GOT3 (cell line): ENCODE measurements around the gene FMN2.
A peak's percentile ranks its signal among the peaks of the same experiment; 100 is the strongest.
"Not testable (repeated sequence)": the region's sequence is repeated elsewhere in the genome, so short reads cannot be mapped to it uniquely, and the experiment has no call there.

Source experiments
- DNase-seq: peaks from one replicate; lab custom pipeline; 2025; ENCODE audit warnings: mixed read lengths; lab: John Stamatoyannopoulos, UW

Gene FMN2

DNA sequence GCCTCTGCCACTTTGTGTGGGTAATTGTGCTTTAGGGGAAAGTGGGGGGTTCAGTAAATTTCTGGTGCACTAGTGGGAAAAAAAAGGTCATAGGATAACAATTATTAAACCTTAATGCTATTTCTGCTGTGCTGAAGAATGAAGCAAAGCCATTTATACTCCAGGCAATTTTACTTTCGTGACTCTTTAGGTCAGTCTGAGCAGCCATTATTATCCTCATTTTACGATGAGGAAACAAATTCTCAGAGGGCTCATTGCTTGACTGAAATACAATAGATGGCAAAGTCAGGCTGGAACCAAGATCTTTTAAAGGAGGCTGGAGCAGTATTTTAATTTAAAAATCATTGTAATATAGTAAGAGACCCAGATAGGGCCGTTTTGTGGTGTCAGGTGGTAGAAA is 272.2 kb downstream of the FMN2 start:
- no peak for DNase-seq

DNA sequence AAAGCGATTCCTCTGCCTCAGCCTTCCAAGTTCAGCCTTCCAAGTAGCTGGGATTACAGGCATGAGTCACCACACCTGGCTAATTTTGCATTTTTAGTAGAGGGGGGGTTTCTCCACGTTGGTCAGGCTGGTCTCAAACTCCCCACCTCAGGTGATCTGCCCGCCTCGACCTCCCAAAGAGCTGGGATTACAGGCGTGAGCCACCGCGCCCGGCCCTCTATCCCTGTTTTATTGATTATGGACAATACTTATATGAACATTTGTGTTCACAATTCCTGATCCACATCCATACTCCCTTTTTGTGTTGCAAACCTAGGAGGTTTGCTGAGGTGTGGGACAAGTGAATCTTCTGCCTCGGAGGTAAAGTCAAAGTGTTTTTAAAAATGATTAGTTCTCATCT is 275.0 kb downstream of the FMN2 start:
- no peak for DNase-seq

DNA sequence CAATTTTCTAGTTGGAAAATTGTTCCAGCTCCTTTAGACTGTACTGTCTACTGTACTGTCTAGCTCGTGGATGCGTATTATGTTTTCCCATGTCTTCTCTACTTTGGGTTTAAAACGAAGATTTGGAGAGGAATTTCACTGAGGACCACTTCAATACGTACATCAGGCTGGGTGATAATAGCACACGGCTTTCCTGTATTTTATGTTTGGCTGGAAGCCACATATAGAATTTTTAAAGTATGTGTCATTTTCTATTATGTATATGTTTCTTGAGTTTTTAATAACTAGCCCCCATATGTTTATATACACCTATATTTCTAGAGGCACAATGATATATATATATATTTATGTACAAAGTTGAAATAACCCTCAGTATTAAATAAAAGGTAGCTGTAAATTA is 293.9 kb downstream of the FMN2 start:
- DNase-seq = no peak

DNA sequence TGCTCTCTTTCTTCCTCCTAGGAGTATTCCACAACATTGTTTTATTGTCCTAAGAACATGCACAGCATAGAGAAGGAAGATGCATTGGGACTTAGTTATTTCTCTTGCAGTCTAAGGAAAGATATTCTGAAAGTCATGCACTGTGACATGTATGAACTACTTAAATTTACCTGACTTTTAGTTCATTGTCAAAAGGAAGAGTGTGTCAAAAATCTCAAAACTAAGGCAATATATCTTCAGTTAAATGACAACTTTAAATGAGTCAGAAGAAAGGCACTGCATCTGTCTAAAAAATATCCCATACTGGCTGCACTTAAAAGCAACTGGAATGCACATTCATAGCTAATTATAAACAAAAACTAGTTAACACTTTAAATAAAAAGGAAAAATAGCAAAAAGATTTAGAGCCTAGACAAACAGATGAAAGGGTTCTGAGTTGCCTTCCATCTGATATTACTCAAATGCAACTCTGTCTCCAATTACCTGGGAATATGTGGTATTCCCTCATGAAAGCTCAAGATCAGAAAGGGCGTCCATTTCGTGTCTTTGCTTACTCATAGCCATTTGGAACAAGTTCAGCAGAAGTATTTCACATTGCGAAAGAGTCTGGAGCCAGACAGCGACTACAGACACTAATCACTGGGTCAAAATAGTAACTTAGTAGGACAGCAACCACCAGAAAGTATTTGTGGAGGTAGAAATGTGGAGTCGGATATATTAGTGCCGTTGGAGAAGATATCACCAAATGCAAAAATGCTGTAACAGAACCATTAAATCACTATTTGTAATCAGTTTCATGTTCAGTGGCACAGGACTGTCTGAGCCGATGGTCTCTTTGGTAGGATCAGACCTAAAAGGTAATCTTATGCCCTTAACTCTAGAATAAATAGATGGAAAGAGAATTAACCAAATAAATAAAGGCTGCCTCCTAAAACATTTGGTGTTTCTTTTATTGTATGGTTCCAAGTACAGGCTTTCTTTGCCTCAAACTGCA is 294.6 kb downstream of the FMN2 start:
- no peak for DNase-seq

DNA sequence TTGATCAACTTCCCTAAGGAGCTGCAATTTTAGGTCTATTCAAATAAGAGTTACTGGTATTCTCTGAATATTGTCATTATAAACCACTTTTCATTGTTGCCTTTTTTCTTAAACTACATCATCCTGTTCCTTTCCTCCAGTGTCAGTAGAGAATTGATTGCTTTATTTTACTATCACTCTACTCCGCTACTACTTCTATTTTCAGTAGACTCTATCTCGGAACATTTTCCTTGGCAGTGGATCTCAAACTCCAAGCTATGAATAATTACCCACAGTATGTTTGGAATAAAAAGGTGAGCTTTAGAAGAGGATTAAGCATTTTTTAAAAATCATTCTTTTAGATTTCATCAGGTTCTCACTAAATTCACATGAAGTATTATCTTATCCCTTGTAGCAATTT is 295.4 kb downstream of the FMN2 start:
- no peak for DNase-seq

DNA sequence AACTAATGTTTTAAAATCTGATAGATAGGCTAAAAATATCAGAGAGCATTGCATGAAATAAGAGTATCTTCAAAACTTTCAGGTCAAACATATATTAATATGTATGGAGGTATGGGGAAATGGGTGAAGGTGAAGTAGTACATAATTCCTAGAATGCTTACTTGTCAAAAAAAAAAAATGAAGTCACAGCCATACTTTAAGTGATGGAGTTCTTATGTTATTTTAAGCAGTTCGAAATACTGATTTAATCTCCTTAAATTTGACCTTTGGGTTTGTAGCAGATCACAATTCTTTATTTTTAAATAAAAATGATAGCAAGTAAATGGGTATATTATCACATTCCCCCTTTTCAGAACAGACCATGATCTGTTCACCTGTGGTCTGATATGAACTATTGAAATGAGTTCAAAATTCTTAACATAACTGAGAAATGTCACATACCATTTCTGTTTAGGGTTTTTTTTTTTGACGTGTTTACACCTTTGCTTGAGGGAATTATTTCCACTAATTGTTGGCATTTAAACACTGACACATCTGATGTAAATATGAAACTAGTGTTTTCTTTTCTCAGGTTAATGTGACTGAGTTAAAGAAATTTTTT is 300.1 kb downstream of the FMN2 start:
- DNase-seq = no peak

DNA sequence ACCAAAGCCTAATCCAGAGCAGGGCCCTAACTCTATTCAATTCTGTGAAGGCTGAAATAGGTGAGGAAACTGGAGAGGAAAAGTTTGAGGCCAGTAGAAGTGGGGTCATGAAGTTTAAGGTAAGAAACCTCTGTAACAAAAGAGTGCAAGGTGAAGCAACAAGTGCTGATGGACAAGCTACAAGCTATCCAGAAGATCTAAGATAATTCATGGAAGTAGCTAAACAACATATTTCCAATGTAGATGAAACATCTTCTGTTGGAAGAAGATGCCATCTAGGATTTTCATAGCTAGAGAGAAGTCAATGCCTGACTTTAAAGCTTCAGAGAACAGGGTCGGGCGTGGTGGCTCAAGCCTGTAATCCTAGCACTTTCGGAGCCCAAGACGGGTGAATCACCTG is 302.7 kb downstream of the FMN2 start:
- DNase-seq = no peak

DNA sequence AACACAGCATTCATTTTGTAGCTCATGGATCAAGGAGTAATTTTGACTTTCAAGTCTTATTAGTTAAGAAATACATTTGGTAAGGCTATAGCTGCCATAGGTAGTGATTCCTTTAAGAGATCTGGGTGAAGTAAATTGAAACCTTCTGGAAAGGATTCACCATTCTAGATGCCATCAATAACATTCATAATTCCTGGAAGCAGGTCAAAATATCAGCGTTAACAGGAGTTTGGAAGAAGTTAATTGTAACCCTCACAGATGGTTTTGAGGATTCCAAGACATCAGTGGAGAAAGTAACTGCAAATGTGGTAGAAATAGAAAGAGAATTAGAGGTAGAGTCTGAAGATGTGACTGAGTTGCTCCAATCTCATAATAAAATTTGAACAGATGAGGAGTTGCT is 303.7 kb downstream of the FMN2 start:
- no peak for DNase-seq

DNA sequence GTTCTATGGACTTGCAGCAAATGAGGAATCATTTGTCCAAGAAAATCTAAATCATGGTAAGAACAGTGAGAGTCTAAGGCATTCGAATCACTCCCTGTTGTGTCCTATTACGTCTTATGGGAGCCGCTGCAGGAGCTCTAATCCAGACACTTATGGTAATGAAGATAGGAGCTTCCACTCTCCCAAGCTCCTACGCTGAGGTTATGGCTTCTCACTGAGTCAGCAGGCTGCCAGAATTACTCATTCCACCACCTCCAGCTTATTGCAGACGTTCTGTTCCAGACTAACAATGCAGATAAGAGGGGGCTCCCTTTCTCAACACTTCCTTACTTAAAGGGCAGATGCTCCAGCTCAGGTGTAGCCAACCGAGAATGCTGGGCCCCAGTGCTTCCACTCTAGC is 307.7 kb downstream of the FMN2 start:
- peak; percentile 52 for DNase-seq

DNA sequence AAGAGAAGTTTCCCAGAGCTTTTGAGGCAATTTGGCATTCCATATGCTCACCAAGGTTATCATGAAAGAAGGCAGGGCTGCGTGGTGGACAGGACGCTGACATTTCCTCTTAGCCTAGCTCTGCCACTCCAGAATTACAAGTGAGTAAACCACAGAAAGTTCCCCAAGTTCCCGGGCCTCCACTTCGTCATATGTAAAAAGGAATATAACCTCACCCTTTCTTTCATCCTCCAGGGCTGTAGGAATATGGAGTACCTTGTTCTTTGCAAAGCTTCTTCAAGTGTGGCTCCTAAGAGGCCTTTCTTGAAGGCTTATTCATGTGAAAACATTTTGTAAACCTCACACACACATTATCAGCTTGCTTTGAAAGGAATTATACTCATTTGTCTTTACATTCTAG is 310.0 kb downstream of the FMN2 start:
- DNase-seq = no peak

DNA sequence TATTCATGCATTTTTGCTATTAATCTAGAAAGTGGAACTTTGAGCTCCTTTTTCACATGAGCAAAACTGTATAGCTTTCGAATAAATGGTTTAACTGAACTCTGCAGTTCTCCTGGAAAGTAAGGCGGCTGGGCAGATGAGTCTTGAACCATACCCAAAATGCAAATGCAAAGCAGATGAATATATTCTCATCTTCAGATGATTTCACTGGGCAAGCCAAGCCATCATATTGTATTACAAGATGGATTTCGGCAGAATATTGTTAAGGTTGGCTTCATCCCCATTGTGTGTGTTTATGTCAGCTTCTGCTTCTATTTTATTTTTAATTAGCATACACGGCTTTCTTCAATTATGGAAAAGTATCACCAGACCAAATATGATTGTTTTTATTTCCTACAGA is 310.6 kb downstream of the FMN2 start:
- DNase-seq = no peak

DNA sequence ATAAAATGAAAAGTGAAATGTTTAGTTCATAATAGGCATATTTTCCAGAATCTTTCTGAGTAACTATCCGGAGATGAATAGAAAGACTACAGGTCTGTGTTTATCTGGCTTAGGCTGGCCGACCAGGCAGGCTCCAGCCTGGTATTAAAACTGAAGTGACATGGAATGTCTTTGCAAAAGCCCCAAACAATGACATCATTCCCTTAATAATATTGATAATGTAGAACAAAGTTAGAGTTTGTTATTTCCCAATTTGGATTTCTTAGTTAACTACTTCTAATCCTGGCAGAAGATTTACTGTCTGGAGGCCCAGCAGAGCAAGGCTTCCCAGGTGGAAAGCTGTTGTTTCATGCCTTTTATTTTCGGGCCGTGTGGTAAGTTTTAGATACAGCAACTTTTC is 312.6 kb downstream of the FMN2 start:
- DNase-seq = no peak

DNA sequence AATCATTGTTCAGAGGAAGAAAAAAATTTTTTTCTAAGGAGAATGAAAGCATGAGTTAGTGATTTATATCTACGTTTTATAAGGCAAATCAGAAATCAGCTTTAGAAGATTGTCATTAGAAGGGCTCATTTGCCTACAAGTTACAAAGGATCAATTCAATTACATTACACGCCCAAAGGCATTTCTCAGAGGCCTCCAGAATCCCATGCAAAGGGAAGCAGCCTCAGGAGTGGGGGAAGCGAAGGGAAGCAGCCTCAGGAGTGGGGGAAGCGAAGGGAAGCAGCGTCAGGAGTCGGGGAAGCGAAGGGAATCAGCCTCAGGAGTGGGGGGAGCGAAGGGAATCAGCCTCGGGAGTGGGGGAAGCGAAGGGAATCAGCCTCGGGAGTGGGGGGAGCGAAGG is 314.1 kb downstream of the FMN2 start:
- no peak for DNase-seq

DNA sequence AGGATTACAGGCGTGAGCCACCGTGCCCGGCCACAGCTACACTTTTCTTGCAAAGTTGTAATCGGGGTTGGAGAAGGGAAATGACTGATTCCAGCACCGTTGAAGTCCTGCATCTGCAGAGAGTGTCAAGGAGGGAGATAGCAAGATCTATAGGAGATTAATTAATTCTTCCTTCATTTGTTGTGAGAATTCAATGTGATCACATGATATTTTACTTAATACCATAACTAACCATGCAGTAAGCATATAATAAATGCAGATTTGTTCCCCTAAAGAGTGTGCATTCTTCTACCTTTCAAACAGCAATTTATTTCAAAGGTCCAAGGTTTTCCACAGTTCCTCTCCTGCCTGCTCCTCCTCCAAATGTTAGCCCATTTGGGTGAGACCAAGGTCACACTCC is 315.7 kb downstream of the FMN2 start:
- DNase-seq = no peak

DNA sequence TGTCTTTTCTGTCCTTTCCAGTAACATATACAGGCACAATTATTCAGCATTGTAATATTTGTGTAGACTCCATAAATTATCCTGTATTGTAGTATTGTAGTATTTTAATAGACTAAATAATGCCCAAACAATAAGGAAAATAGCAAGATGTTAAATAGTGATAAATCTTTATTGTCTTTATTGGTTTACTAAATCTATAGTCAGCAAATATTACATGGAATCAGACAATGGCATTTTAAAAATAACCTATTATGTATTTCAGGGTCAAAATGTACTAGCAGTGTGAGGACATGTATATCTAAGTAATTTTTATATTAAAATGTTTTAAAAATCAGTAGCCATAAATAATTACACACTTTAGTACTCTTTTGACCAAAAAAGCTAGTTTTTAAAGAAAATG is 317.9 kb downstream of the FMN2 start:
- DNase-seq = no peak

DNA sequence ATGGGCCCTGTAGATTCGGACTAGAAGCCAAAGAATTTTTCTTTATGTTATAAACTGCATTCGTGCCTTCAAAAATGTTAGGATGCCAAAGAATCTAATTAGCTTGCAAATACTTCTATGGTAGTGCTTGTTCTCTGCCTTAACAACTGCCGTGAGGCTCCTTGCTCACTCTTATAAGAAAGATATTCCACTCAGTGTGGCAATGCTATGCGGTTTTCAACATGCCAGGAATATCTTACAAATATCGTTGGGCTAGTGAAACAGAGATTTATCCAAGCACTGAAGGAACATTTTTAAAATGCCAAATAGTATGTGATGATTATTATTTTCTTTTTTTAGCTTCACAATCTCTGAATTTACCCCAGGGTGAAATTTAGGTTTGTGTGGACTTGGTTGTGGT is 322.0 kb downstream of the FMN2 start:
- DNase-seq = no peak

DNA sequence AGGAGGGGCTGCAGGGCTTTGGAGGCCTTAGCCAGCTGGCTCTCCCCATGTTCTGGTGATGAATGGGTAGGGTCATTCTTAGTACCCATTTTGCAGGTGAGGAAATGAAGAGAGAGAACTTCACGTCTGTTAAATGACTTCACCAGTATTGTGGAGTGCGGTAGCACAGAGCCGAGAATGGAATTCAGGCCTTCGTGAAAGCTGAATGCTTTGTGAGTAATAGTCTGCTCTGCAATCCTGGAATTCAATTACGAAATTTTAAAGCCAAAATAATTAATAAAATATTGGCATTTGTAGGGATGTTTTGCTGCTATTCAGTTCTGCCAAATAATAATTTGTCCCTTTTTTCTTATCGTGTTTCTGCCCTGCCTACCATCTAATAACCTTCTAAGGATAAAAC is 322.6 kb downstream of the FMN2 start:
- no peak for DNase-seq

DNA sequence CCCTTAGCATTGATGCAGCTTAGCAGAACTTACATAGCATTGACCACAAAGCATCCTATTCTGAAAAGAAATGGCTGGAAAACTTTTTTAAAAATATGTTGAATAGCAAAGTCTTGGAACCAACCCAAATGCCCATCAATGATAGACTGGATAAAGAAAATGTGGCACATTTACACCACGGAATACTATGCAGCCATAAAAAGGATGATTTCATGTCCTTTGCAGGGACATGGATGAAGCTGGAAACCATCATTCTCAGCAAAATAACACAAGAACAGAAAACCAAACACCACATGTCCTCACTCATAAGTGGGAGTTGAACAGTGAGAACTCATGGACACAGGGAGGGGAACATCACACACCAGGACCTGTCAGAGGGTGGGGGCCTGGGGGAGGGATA is 323.3 kb downstream of the FMN2 start:
- DNase-seq = not testable (repeated sequence)

DNA sequence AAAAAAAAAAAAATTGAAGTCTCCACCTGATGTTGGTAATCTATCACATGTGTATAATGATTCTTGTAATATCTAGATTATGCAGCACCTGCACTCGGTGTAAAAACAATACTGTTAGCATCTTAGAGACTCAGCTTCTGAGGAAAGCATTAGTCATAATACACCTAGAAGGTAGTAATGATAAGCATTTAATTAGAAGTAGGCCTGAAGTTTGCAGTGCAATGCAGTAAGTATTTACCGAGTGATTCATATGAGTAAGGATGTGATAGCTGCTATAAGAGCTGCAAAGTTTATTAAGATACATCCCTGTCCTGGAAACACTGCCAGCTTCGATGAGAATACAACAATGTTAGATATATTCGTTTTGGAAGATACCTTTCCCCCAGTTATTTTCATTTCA is 323.8 kb downstream of the FMN2 start:
- DNase-seq = no peak

DNA sequence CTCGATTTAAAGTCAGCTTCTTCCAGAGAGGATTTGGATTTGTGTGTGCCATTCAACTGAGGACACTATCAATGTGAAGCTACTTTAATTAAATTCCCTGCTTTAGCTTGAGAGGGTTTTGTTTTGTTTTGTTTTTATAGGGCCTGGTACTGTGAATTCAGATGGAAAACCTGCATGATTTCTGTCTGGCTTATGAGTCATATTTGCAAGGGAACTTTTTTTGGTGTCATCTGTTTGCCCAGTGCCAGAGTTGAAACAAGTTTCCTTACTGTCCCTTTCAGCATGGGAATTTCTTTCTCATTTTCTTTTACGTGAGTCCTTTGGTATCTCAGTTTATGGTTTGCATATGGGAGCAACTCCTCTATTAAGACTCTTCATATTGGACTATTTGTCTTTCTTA is 325.6 kb downstream of the FMN2 start:
- no peak for DNase-seq

DNA sequence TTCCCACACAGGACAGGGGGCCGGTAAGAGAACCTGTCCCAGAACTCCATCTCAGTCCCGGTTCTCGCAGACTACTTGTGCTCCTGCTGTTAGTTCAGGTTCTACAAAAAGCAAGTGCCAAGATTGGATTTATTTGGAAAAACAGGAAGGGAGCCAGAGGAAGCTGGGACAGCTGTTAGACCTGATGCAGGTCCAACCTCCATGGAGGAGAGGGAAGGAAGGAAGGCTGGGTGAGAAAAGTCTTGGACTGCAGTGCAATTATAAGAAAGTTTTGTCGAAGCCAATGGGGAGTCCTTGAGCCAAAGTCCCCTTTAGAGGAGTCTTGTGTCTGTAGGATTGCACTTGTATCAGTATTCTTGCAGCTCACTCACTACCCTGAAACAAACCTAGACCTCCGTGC is 329.1 kb downstream of the FMN2 start:
- DNase-seq = no peak

DNA sequence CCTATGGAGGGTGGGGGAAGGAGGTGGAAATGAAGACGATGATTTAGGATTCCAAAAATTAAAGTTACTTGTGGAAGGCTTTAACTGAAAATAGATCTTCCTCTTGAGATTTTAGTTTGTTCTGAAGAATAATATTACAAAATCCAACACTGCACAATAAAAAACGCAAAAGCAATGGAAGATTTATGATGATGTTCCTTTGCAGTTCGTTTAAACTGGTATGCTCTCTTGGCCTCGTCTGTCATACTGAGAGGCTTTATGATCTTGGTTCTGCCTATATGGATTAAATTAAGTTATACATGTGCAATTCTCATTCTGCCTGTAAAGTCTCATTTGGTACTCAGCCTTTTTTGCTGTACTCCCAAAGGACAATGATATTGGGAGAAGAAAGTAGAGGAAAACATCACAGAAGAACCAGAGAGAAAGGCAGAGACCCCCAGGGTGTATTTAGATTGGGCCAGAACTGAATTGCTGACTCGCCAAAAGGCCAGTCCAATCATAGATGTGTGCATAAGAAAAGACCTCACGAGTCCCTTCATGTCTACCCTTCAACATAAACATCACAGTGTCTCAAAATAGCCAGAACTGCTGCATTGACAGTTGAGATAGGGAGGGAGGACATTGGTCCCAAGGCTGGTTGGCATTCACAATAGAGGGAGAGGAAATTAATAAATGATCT is 331.7 kb downstream of the FMN2 start:
- no peak for DNase-seq
